GM15510 (cell line): ENCODE results near the gene CD44.

ENCODE experiments used
- POLR2A ChIP-seq: IDR thresholded peaks from 3 replicates; pipeline ENCODE4 v1.6.1; 2011; ENCODE audit warnings: borderline replicate concordance; ENCODE audit not compliant: insufficient read length; ENCODE audit errors: extremely low read depth

The CD44 gene

DNA sequence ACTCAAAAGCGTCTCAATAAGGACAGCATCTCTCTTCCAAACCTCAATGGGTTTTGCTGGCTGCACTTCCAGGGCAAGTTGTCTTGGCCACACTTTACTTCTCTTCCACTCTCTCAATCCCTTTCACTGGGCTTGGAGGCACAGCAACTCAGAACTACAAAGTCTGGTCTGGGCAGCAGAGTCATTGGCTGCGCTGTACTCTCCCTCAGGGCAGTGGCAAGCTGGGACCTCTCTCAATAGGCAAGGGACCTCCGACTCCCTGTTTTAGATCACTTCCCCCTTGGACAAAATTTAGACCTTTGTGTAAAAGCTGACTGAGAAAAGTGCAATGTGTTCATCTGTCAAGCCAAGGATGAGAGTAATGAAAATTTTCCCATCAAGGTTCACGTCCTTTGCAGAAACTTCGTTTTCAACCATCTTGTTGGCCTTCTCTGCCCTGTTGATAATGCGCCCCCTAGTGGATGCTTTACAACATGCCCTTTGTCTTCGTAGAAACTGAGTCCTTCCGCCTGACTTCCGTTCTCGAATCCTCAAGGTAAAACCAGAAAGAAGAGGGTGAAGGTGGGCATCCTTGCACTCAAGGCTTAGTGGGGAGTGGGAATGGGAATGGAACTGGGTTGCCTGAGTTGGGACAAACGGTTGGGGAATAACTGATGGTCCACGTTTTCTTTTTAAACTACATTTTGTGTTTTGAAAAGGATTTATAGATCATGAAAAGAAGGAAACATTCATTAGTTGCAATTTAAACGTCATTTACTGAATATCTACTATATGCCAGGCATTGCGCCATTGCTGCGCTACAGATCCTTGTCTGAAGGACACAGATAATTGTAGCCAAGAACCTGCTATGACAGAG lies 99.1 kb downstream of the CD44 start:
- no peak for TF ChIP-seq POLR2A

GRCh38 chr11:35238882-35239281 lies 99.9 kb downstream of the CD44 start:
- no peak for TF ChIP-seq POLR2A

GRCh38 chr11:35239471-35240075 lies 100.6 kb downstream of the CD44 start:
- no peak for TF ChIP-seq POLR2A

- TF ChIP-seq POLR2A, result no peak
Measured at GRCh38 chr11:35241083-35241482, 102.1 kb downstream of the CD44 start.

DNA sequence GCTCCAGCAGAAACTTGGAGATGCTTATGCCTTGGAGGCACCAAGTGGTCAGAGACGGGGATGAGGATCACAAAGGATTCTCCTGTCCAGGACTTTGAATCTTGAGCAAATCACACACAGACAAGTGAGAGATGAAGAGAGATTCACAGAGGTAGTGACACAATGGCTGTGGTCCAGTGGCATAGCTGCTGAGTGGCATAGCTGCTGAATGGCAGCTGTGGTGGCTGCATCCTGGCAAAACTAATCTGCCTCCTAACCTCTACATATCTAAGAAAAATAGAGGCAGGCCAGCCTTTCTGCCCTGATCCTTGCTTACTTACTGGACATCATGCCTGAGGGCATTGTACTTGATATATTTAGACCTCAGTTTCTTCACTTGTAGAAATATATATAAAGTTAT lies 102.6 kb downstream of the CD44 start:
- no peak for TF ChIP-seq POLR2A

DNA sequence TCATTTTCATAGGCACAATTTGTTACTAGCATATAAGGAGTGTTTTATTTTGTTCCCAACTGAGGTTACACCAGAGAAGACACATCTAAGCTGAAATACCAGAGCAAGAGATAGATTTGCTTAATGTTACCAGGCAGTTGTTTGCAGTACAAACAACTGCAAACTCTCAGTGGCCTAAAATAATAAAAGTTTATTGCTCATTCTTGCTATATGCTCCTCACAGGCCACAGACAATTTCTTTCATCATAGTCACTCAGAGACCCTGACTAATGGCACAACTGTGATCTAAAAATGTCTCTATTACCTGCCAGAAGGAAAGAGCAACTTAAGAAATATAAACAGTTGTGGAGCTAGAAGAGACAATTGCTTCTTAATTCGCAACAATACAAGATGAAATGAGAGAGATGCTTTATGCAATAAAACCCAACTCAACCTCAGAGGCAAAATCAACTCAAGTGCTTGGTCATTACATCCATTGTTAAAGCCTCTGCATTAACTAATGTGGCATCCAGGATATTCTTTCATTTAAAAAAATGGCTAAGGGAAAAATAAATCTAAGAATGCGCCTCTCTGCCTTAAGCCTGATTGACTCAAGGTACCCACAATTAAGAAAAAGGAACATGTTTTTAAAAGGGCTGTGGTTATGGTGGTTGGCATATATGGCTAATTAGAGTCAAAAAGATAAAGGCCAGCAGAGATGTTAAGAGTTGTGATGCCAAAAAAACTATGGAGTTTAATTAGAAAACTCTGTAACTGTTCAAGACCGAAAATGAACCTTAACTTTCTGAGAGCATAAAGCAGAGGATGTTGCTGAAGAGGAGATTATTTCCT lies 103.7 kb downstream of the CD44 start:
- TF ChIP-seq POLR2A, result no peak

- no peak for TF ChIP-seq POLR2A
Measured at GRCh38 chr11:35243774-35244173, 104.8 kb downstream of the CD44 start.

DNA sequence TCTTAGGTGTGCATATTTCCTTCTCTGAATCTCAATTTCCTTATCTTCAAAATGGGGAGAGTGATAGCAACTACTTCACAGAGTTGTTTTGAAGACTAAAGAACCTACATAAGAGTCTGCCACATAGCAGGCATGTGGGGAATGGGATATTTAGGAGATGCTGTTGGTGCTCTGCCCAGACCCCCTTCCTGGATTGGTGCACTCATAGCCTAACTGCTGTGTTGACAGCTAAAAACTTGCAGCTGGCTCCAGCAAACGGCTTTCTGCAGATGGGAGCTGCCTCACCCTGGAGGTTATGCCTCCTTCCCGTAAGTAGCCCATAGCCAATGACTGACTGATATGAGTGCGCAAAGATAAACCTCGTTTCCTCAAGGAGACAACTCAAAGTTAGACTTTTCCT lies 106.1 kb downstream of the CD44 start:
- TF ChIP-seq POLR2A, result no peak

DNA sequence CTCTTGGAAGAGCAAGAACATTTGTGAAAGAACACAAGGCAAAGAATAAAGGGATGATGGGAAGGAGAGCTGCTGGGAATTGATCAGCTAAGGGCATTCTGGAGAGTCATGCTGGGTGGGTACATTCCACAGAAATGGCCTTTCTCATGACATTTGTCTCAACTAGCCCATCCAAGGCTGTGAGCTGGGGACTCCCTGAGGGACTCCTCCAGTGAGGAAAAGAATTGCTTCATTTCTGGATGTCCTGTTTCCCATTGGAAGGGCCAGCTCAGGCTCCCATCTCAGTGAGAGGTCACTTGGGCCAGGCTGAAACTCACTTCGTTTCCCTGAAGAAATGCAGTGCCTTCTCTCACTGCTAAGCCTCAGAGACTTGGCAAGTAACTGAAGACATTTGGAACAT lies 106.8 kb downstream of the CD44 start:
- TF ChIP-seq POLR2A, result no peak

DNA sequence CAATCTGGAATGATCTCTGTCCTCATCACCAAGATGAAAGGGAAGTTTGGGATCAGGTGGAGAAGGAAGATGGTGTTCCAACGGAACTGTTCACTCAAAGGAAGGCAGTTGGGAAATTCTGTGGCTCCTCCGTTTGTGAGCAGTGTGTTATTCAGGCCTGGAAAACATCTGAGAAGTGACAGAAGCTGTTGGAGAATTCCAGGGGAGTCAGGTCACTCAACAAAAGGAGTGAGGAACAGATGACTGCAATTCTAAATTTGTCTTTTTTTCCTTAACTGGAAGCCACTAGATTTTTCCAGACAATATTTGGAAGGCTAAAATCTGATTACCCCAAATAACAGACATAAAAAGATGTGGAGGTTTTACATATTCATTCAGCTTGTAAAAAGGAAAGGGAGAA lies 107.8 kb downstream of the CD44 start:
- TF ChIP-seq POLR2A, result no peak

DNA sequence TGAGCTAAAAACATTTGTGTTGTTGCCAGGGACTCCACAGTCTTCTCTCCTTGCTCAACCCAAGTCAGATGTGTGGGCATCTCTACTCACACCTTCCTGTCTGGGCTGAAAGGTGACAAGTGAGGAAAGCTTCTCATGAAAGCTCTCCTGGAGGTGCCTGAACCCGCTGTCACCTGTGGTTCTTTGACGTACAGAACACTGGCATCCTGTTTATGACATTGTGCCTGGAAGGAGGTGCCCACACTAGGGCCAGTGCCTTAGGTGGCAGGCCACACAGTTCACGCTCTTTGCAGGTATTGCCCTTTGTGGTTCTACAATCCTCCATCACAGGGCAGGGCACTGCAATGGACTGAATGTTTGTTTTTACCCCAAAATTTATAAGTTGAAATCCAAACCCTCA lies 108.5 kb downstream of the CD44 start:
- no peak for TF ChIP-seq POLR2A

DNA sequence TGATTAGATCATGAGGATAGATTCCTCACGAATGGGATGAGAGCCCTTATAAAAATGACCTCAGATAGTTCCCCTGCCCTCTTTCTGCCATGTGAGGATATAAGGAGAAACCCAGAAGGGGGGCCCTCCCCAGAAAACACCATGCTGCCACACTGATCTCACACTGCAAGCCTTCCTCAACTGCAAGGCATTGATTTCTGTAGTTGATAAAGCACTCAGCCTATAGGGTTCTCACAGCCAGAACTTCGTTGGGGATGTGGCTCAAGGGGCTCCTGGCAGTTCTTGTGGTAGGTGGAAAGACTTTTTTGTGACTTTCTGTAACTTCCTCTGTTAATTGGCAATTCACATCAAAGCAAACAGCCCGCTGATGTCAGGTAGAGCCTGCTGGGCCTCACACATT lies 108.9 kb downstream of the CD44 start:
- no peak for TF ChIP-seq POLR2A

DNA sequence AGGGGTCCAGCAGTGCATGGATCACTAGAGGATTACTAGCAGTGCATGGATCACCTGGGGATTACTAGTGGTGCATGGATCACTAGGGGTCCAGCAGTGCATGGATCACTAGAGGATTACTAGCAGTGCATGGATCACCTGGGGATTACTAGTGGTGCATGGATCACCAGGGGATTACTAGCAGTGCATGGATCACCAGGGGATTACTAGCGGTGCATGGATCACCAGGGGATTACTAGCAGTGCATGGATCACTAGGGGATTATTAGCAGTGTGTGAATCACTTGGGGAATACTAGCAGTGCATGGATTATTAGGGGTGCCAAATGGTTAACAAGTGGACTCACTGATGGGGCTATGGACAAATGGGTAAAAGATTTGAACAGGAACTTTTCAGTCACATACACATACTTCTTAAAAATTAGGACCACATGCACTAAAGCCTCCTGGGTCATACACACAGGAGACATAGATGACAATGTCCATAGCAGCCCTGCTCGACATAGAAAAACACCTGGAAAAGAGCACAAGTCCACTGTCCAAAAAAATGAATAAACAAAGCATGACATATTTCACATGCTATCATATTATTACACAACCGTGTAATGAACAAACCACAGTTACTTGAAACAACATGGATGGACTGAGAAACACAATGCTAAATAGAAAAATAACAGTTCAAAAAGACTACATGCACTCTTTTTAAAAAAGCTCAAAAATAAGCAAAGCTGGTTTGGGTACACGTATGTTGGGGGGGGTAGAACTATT lies 109.8 kb downstream of the CD44 start:
- TF ChIP-seq POLR2A, result no peak

DNA sequence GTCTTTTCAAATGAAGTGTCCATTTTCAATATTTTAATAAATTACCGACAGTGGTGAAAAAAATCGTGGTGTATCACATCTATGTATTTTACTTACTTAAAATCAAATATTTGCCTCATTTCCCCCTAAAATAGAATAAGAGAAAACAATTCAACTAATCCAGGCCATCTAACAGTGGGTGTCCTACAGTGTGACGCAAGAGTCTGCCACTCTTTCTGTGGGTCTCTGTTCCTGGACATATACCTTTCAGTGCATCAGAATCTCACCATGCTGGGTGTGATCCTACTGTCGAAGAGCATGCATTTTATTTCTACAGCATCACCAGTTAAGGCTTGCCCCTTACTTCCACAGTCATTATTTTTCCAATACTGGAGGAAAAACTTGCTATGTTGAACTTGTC lies 111.2 kb downstream of the CD44 start:
- TF ChIP-seq POLR2A, result no peak

GRCh38 chr11:35250621-35251020 lies 111.7 kb downstream of the CD44 start:
- no peak for TF ChIP-seq POLR2A
